GM12878 (cell line): ENCODE measurements around the gene NFAT5. TPM values are rescaled to one million over a fixed set of nuclear protein-coding genes. Genes with fewer than 3 reads are reported as not detected.

ENCODE experiments used
- ATAC-seq: fragments of 200-7000 bp; cut with Tn5 transposase; 3 replicates; pipeline ENCODE4 v1.9.1; 2020; ENCODE audit warnings: mild to moderate bottlenecking, moderate library complexity
- BruUV-seq: library from RNA; stranded (reverse); fragments of 400-500 nt; replicated peaks from 2 replicates; lab custom pipeline; 2021; lab: Mats Ljungman, UMichigan
- CTCF ChIA-PET: fragments of 300-600 bp; sonication (Branson Sonifier 250); formaldehyde crosslinking; extraction: SDS; loops from one replicate; lab custom pipeline; 2021; ENCODE audit warnings: inconsistent platforms; lab: Yijun Ruan, JAX
- POLR2A ChIA-PET: fragments of 350-600 bp; formaldehyde crosslinking; extraction: SDS; loops from one replicate; lab custom pipeline; 2021; ENCODE audit warnings: inconsistent platforms; lab: Charles Lee
- RAD21 ChIA-PET: fragments of 300-600 bp; sonication (Branson Sonifier 250); formaldehyde crosslinking; loops from one replicate; lab custom pipeline; 2023; ENCODE audit warnings: antibody characterized with exemption; ENCODE audit not compliant: unreplicated experiment; lab: Charles Lee
- SMC1A ChIA-PET: fragments of 300-600 bp; sonication (Branson Sonifier 250); formaldehyde crosslinking; loops from one replicate; lab custom pipeline; 2023; ENCODE audit not compliant: unreplicated experiment, uncharacterized antibody; lab: Charles Lee
- DNase-seq: peaks from one replicate; pipeline ENCODE4 v3.0.0-alpha.2; 2011; ENCODE audit warnings: low read depth, low spot score
- FAIRE-seq: peaks from 3 replicates; lab custom pipeline; 2011; peaks lifted over from hg19 to GRCh38; lab: Jason Lieb, UNC
- H2AFZ ChIP-seq: 2 replicates; pipeline ENCODE4 v1.6.0; 2011; ENCODE audit warnings: low read depth, low read length, control low read depth; ENCODE audit not compliant: control insufficient read depth
- H3K27ac ChIP-seq: 2 replicates; pipeline ENCODE4 v1.5.1; 2011; ENCODE audit warnings: control low read depth; ENCODE audit not compliant: control insufficient read depth, insufficient read depth
- H3K27me3 ChIP-seq, 2 experiments: replicated peaks in 1 of 2; 2 replicates each; pipeline versions ENCODE4 v1.6.0 to v1.6.1; 2011; ENCODE audit warnings: low read length in 1 of 2; ENCODE audit not compliant: control insufficient read depth in 2 of 2, insufficient read depth in 2 of 2
- H3K36me3 ChIP-seq, 2 experiments: 2 replicates each; pipeline ENCODE4 v1.5.1; 2011; ENCODE audit warnings: low read length in 1 of 2; ENCODE audit not compliant: control insufficient read depth in 2 of 2, insufficient read depth in 2 of 2
- H3K4me1 ChIP-seq: 2 replicates; pipeline ENCODE4 v1.6.1; 2011; ENCODE audit warnings: mild to moderate bottlenecking, low read length, moderate library complexity, mixed read lengths; ENCODE audit not compliant: control insufficient read depth, insufficient read depth
- H3K4me2 ChIP-seq: 2 replicates; pipeline ENCODE4 v1.6.0; 2011; ENCODE audit warnings: control low read depth; ENCODE audit not compliant: control insufficient read depth, insufficient read depth
- H3K4me3 ChIP-seq: fragments of 200-600 bp; sonication (generic); 2 replicates; pipeline ENCODE4 v1.5.1; 2016
- H3K79me2 ChIP-seq: 2 replicates; pipeline ENCODE4 v1.6.0; 2011; ENCODE audit warnings: low read length; ENCODE audit not compliant: control insufficient read depth, insufficient read depth
- H3K9ac ChIP-seq: 2 replicates; pipeline ENCODE4 v1.8.0; 2011; ENCODE audit warnings: low read length, control low read depth, mixed read lengths; ENCODE audit not compliant: control insufficient read depth, insufficient read depth
- H3K9me3 ChIP-seq: replicated peaks from 3 replicates; pipeline ENCODE4 v1.5.1; 2011; ENCODE audit warnings: mild to moderate bottlenecking, low read length; ENCODE audit not compliant: control insufficient read depth, insufficient read depth
- H4K20me1 ChIP-seq: 2 replicates; pipeline ENCODE4 v1.6.0; 2011; ENCODE audit not compliant: control insufficient read depth, insufficient read depth
- DPF2 ChIP-seq: fragments of 450-650 bp; IDR thresholded peaks from 2 replicates; pipeline ENCODE4 v1.6.1; 2017; ENCODE audit warnings: mild to moderate bottlenecking
- POU2F2 ChIP-seq: IDR thresholded peaks from 3 replicates; pipeline ENCODE4 v1.6.1; 2011; ENCODE audit warnings: low read depth, mild to moderate bottlenecking, low read length, borderline replicate concordance
- SIX5 ChIP-seq: IDR thresholded peaks from 2 replicates; pipeline ENCODE4 v1.6.1; 2011; ENCODE audit warnings: mild to moderate bottlenecking, low read depth, low read length, moderate library complexity; ENCODE audit not compliant: severe bottlenecking
- SMARCA5 ChIP-seq: fragments of 450-650 bp; IDR thresholded peaks from 2 replicates; pipeline ENCODE4 v1.6.1; 2017; ENCODE audit warnings: mild to moderate bottlenecking
- whole genome bisulfite sequencing: methylation state at CpG from one replicate; pipeline ENCODE4 v1.1.6; 2016; ENCODE audit warnings: low lambda C conversion rate; ENCODE audit not compliant: insufficient replicate concordance, insufficient coverage; ENCODE audit errors: missing lambda C conversion rate; 5-methylcytosine and 5-hydroxymethylcytosine counted together
- in situ Hi-C: fragments of 300-500 bp; cut with MboI; formaldehyde crosslinking; loops from 9 replicates; pipeline ENCODE4 v1.14.3; 2018; ENCODE audit warnings: mixed read lengths
- intact Hi-C: fragments of 100-400 bp; cut with micrococcal nuclease; formaldehyde crosslinking; loops from one replicate; pipeline ENCODE4 v1.14.2; 2022; ENCODE audit not compliant: unreplicated experiment
- polyA plus RNA-seq, 11 experiments: library from polyadenylated mRNA; depleted of rRNA in 4 of 11; unstranded in 6 of 11; stranded (reverse) in 5 of 11; fragments of >200 nt; fragmentation: Nextera tagmentation in 4 of 11; fragmentation: Illumina TruSeq in 1 of 11; extraction: Ambion mirVana in 4 of 11; extraction: Trizol in 1 of 11; gene quantifications; 1 replicate in 1 of 11; 2 replicates in 10 of 11; pipeline versions ENCODE4 v1.2.1 to v1.2.3, GENCODE V29; 2011 to 2016; ENCODE audit warnings: inconsistent platforms in 2 of 11, missing spikeins in 2 of 11, low read depth in 1 of 11
- total RNA-seq, 4 experiments: library from RNA; depleted of rRNA in 3 of 4; stranded (reverse); fragments of >200 nt in 3 of 4; fragmentation: Illumina TruSeq in 1 of 4; extraction: Trizol in 1 of 4; gene quantifications; 2 replicates each; pipeline versions ENCODE4 v1.2.1 to v1.2.3, GENCODE V29; 2013 to 2021
- TF ChIP-seq, protein P1 (sequence below): IDR thresholded peaks from 2 replicates; pipeline ENCODE4 v1.6.1; 2012; ENCODE audit warnings: mild to moderate bottlenecking, low read depth, low read length

NFAT5 gene
- total and polyA plus RNA-seq, 10 of the 15 experiments (the other 5 are each of a cell fraction or from before 2014, with no cell fraction given), result 0.58 to 31.5 (median 12.7) TPM

DNA sequence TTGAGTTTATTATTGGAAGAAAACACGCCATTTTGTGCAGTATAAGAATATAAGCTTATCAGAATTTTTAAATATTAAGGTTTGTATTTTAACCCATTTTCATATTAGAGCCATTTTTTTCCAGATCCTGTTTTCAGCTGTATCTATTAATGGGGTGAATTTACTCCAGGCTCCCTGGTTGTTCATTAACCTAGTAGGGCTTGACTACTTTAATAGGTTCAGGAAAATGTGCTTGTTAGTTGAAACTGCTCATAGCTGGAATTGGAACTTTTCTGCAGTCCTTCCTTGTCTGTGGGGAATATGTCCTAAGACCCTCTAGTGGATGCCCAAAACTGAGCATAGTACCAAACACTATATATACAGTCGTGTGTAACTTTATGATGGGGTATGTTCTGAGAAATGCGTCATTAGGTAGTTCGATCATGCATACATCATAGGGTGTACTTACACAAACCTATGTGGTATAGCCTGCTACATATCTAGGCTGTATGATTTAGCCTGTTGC, 28.0 kb downstream of the NFAT5 start:
- H3K79me2 ChIP-seq, result peaks cover 63% of the 10 kb centered on the region
- no peak for FAIRE-seq

More for the DNA sequence above, 28.0 kb downstream of the NFAT5 start:
- H2AFZ ChIP-seq, result no peak overlapping the region
- ChIA-PET SMC1A (no interaction called here), RAD21 (interaction anchor here (1.4 kb wide), 1 partner anchor 198 kb away, joined by 6 read pairs; no protein-coding TSS in a partner anchor), CTCF (interaction anchor here (0.6 kb wide), 1 partner anchor 735 kb away, joined by 3 read pairs; no protein-coding TSS in a partner anchor)
- intact Hi-C loops, result no loop called here
- no peak overlapping the region for H3K9ac ChIP-seq
- no TSS peak for BruUV-seq
- peaks cover 4% of the 10 kb centered on the region; the same call in 1 of the 2 replicates for H3K4me1 ChIP-seq
- no peaks in the 10 kb centered on the region for H3K27me3 ChIP-seq
- peaks cover 2 to 3% of the 10 kb centered on the region in 2 experiments; a peak in 2 of 4 replicates for H3K36me3 ChIP-seq
- 95% methylated on average over 4 of the region's 4 CpGs for WGBS
- TF ChIP-seq, protein P1, sequence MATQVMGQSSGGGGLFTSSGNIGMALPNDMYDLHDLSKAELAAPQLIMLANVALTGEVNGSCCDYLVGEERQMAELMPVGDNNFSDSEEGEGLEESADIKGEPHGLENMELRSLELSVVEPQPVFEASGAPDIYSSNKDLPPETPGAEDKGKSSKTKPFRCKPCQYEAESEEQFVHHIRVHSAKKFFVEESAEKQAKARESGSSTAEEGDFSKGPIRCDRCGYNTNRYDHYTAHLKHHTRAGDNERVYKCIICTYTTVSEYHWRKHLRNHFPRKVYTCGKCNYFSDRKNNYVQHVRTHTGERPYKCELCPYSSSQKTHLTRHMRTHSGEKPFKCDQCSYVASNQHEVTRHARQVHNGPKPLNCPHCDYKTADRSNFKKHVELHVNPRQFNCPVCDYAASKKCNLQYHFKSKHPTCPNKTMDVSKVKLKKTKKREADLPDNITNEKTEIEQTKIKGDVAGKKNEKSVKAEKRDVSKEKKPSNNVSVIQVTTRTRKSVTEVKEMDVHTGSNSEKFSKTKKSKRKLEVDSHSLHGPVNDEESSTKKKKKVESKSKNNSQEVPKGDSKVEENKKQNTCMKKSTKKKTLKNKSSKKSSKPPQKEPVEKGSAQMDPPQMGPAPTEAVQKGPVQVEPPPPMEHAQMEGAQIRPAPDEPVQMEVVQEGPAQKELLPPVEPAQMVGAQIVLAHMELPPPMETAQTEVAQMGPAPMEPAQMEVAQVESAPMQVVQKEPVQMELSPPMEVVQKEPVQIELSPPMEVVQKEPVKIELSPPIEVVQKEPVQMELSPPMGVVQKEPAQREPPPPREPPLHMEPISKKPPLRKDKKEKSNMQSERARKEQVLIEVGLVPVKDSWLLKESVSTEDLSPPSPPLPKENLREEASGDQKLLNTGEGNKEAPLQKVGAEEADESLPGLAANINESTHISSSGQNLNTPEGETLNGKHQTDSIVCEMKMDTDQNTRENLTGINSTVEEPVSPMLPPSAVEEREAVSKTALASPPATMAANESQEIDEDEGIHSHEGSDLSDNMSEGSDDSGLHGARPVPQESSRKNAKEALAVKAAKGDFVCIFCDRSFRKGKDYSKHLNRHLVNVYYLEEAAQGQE, result no peak
- no peak for TF ChIP-seq SIX5
- TF ChIP-seq DPF2, result no peak
- no peak for TF ChIP-seq SMARCA5
- TF ChIP-seq POU2F2, result no peak
- TF ChIP-seq, all 136 proteins: peak for 0
- H3K9me3 ChIP-seq, result no peaks in the 10 kb centered on the region
- no peak overlapping the region for H3K27ac ChIP-seq
- H3K4me3 ChIP-seq, result no peak overlapping the region
- POLR2A ChIA-PET, result no interaction called here
- ATAC-seq, result no peak
- in situ Hi-C loops, result no loop called here
- DNase-seq, result no peak
- H3K4me2 ChIP-seq, result no peak overlapping the region
- no peaks in the 10 kb centered on the region; the same call in 1 of the 2 replicates for H4K20me1 ChIP-seq
